IPS-20b (cell line): ENCODE data around the gene IFT122.
"Not testable (repeated sequence)": the region's sequence is repeated elsewhere in the genome, so short reads cannot be mapped to it uniquely, and the experiment has no call there.

ENCODE experiments used
- H3K27ac ChIP-seq: one replicate; pipeline ENCODE4 v1.5.1; 2013; ENCODE audit warnings: low read length
- H3K27me3 ChIP-seq: 2 replicates; pipeline ENCODE4 v1.6.1; 2013; ENCODE audit warnings: mild to moderate bottlenecking, low read length, inconsistent platforms; ENCODE audit not compliant: insufficient read depth
- H3K36me3 ChIP-seq: 2 replicates; pipeline ENCODE4 v1.6.1; 2013; ENCODE audit warnings: low read depth, mild to moderate bottlenecking, inconsistent platforms, low read length, moderate library complexity; ENCODE audit not compliant: insufficient read depth
- H3K4me1 ChIP-seq: 2 replicates; pipeline ENCODE4 v1.6.1; 2013; ENCODE audit warnings: mild to moderate bottlenecking, control low read depth, inconsistent platforms, low read length, moderate library complexity; ENCODE audit not compliant: insufficient read depth
- H3K4me3 ChIP-seq: 2 replicates; pipeline ENCODE4 v1.5.1; 2013; ENCODE audit warnings: mild to moderate bottlenecking, low read length, inconsistent platforms
- H3K9ac ChIP-seq: 2 replicates; pipeline ENCODE4 v1.6.1; 2013; ENCODE audit warnings: low read depth, mild to moderate bottlenecking, inconsistent platforms, low read length, moderate library complexity
- H3K9me3 ChIP-seq: 2 replicates; pipeline ENCODE4 v1.6.1; 2013; ENCODE audit warnings: mild to moderate bottlenecking, low read depth, low read length, inconsistent platforms; ENCODE audit not compliant: insufficient read depth

Gene IFT122

GRCh38 chr3:129439817-129440617 is at the start of gene IFT122, which contains the start of gene MBD4:
TSS of gene IFT122 (plus strand) at chr3:129440224. CDS start at chr3:129440331, 107 bp downstream.
TSS of gene MBD4 (minus strand) at chr3:129439948. CDS start at chr3:129439833, 115 bp downstream.
- Histone ChIP-seq H3K36me3 (peaks cover 31% of the 10 kb centered on the region), H3K27ac (peak within 1 kb of the TSS; percentile 79), H3K27me3 (no peaks in the 10 kb centered on the region), H3K9ac (peak within 1 kb of the TSS; percentile 93), H3K9me3 (no peaks in the 10 kb centered on the region), H3K4me1 (peaks cover 28% of the 10 kb centered on the region), H3K4me3 (peak within 1 kb of the TSS; percentile 97)

GRCh38 chr3:129391583-129391982 is 48.4 kb upstream of the IFT122 start:
- peaks cover 11% of the 10 kb centered on the region; the same call in 1 of the 2 replicates for H3K4me1 ChIP-seq
- not testable (repeated sequence) for H3K27me3 ChIP-seq

GRCh38 chr3:129392106-129392887 is 47.7 kb upstream of the IFT122 start:
- H3K27me3 ChIP-seq, H3K4me3 ChIP-seq, H3K9ac ChIP-seq, H3K27ac ChIP-seq, H3K9me3 ChIP-seq: not testable (repeated sequence)
- H3K36me3 ChIP-seq: peaks cover 72% of the 10 kb centered on the region
- H3K4me1 ChIP-seq: peaks cover 11% of the 10 kb centered on the region; the same call in 1 of the 2 replicates

More at GRCh38 chr3:129391583-129391982, 48.4 kb upstream of the IFT122 start:
- H3K27ac ChIP-seq, H3K4me3 ChIP-seq, H3K9ac ChIP-seq, H3K9me3 ChIP-seq: not testable (repeated sequence)
- H3K36me3 ChIP-seq: peaks cover 74% of the 10 kb centered on the region

- H3K4me3 ChIP-seq: no peak overlapping the region
- peaks cover 12% of the 10 kb centered on the region for H3K4me1 ChIP-seq
- no peaks in the 10 kb centered on the region for H3K27me3 ChIP-seq
- no peaks in the 10 kb centered on the region for H3K9me3 ChIP-seq
- H3K9ac ChIP-seq: no peak overlapping the region
- H3K36me3 ChIP-seq: peaks cover 65% of the 10 kb centered on the region
- H3K27ac ChIP-seq: no peak overlapping the region
Measured at GRCh38 chr3:129393271-129393670, 46.8 kb upstream of the IFT122 start.

GRCh38 chr3:129393760-129394564 is 46.1 kb upstream of the IFT122 start:
- not testable (repeated sequence) for H3K27me3 ChIP-seq, H3K9ac ChIP-seq
- H3K36me3 ChIP-seq: peaks cover 60% of the 10 kb centered on the region

GRCh38 chr3:129398803-129399144 is 41.2 kb upstream of the IFT122 start:
- H3K36me3 ChIP-seq: peaks cover 19% of the 10 kb centered on the region; the same call in 1 of the 2 replicates
- peak overlapping the region; percentile 87 for H3K4me3 ChIP-seq
- H3K9me3 ChIP-seq: no peaks in the 10 kb centered on the region
- H3K27me3 ChIP-seq: no peaks in the 10 kb centered on the region
- peaks cover 6% of the 10 kb centered on the region for H3K4me1 ChIP-seq
- H3K27ac ChIP-seq: peak overlapping the region; percentile 90
- H3K9ac ChIP-seq: peak overlapping the region; percentile 88

More at GRCh38 chr3:129393760-129394564, 46.1 kb upstream of the IFT122 start:
- not testable (repeated sequence) for H3K9me3 ChIP-seq, H3K4me3 ChIP-seq, H3K27ac ChIP-seq
- peaks cover 12% of the 10 kb centered on the region for H3K4me1 ChIP-seq

GRCh38 chr3:129399145-129399894 is 40.7 kb upstream of the IFT122 start:
- Histone ChIP-seq H3K4me1 (peaks cover 6% of the 10 kb centered on the region), H3K9ac (peak overlapping the region; percentile 88), H3K36me3 (peaks cover 19% of the 10 kb centered on the region; the same call in 1 of the 2 replicates), H3K4me3 (peak overlapping the region; percentile 87), H3K27ac (peak overlapping the region; percentile 90), H3K27me3 (no peaks in the 10 kb centered on the region), H3K9me3 (no peaks in the 10 kb centered on the region)

GRCh38 chr3:129399895-129400357 is 40.1 kb upstream of the IFT122 start:
- H3K9me3 ChIP-seq: no peaks in the 10 kb centered on the region
- peak overlapping the region; percentile 87; the same call in 1 of the 2 replicates for H3K4me3 ChIP-seq
- peaks cover 6% of the 10 kb centered on the region for H3K4me1 ChIP-seq
- H3K36me3 ChIP-seq: peaks cover 19% of the 10 kb centered on the region; the same call in 1 of the 2 replicates
- peak overlapping the region; percentile 49; the same call in 1 of the 2 replicates for H3K9ac ChIP-seq
- no peaks in the 10 kb centered on the region for H3K27me3 ChIP-seq
- no peak overlapping the region for H3K27ac ChIP-seq

- no peak overlapping the region for H3K9ac ChIP-seq
- H3K36me3 ChIP-seq: peaks cover 4% of the 10 kb centered on the region; the same call in 1 of the 2 replicates
- no peaks in the 10 kb centered on the region for H3K27me3 ChIP-seq
- H3K4me3 ChIP-seq: no peak overlapping the region
- peaks cover 6% of the 10 kb centered on the region for H3K4me1 ChIP-seq
- no peak overlapping the region for H3K27ac ChIP-seq
- no peaks in the 10 kb centered on the region for H3K9me3 ChIP-seq
Measured at GRCh38 chr3:129402210-129402609, 37.8 kb upstream of the IFT122 start.

- Histone ChIP-seq H3K9me3 (no peaks in the 10 kb centered on the region), H3K27ac (no peak overlapping the region), H3K9ac (no peak overlapping the region), H3K36me3 (no peaks in the 10 kb centered on the region), H3K27me3 (no peaks in the 10 kb centered on the region), H3K4me3 (no peak overlapping the region), H3K4me1 (peaks cover 6% of the 10 kb centered on the region)
Measured at GRCh38 chr3:129402616-129403015, 37.4 kb upstream of the IFT122 start.
